ENCODE data around the gene ARHGAP22. TPM values are rescaled to one million over a fixed set of nuclear protein-coding genes. Genes with fewer than 3 reads are reported as not detected.

Gene ARHGAP22
- total RNA-seq, 1 donor = 60.2 TPM

DNA sequence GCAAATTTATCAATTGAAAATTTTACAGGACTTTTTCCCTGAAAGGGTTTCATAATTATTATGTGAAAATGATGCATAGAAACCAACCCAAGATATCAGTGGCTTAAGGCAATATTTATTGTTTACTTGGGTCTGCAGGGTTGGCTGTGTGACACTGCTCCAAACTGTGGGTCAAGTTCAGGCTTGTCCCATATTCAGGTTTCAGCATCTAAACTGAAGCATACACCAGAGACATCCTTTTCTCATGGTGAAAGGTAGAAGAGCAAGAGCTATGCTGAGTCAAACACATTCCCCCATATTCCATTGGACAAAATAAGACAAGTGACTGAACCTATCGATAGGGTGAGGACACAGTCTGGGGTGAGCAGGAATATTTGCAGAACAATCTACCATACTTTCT is 187.5 kb downstream of the ARHGAP22 start:
- TF ChIP-seq, protein P1, sequence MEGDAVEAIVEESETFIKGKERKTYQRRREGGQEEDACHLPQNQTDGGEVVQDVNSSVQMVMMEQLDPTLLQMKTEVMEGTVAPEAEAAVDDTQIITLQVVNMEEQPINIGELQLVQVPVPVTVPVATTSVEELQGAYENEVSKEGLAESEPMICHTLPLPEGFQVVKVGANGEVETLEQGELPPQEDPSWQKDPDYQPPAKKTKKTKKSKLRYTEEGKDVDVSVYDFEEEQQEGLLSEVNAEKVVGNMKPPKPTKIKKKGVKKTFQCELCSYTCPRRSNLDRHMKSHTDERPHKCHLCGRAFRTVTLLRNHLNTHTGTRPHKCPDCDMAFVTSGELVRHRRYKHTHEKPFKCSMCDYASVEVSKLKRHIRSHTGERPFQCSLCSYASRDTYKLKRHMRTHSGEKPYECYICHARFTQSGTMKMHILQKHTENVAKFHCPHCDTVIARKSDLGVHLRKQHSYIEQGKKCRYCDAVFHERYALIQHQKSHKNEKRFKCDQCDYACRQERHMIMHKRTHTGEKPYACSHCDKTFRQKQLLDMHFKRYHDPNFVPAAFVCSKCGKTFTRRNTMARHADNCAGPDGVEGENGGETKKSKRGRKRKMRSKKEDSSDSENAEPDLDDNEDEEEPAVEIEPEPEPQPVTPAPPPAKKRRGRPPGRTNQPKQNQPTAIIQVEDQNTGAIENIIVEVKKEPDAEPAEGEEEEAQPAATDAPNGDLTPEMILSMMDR (IDR thresholded peaks at IDR 0.05; ENCODE audit: insufficient read depth, low read length) = no peak
- DNase-seq (ENCODE audit: low read depth) = no peak
- H3K4me3 ChIP-seq (ENCODE audit: low read depth, low read length) = no peak overlapping the region

DNA sequence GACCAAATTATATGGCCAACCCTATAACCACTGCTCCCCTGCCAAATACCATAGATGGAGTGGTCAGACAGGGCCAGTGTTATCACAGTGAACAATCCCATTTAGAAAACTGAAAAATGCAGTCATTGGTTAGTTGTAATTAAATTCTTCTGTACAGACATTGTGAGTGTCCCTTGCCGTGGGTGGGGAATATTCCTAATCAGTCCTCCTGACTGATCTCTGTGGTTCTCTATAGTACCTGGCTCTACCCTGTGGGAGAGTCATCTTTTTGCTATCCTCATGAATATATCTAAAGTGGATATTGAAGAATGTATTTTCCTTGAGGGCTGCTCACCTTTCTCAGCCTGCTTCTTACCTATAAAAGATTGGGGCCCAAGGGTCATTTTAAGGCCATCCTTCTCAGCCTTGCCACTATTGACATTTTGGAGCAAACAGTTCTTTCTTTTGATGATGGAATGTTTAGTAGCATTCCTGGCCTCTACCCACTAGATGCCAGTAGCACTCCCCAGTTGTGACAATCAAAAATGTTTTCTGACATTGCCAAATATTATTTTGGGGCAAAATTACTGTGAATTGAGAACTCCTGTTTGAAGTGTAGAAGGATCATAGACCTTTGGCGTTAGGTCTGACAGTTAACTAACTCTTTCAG is 188.2 kb downstream of the ARHGAP22 start:
- TF ChIP-seq, protein P1 (IDR thresholded peaks at IDR 0.05; ENCODE audit: insufficient read depth, low read length) = no peak
- H3K4me3 ChIP-seq (ENCODE audit: low read depth, low read length) = no peak overlapping the region
- no peak for DNase-seq (ENCODE audit: low read depth)

DNA sequence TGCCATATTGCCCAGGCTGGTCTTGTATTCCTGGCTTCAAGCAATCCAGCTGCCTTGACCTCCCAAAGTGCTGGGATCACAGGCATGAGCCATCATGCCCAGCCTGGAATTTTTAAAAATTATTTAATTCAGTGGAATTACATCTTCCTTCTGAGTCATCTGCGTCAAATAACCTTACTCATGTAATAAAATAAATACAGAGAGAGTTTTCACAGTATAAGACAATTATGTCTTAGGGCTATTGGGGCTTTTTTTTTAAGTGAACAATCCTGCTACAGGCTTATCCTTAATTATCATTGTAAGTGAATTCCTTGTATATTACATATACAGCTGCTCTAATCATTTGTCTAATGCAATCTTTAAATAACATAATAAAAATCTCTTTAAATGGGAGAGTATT is 190.1 kb downstream of the ARHGAP22 start:
- H3K4me3 ChIP-seq (ENCODE audit: low read depth, low read length) = no peak overlapping the region
- peak; percentile 33 for DNase-seq (ENCODE audit: low read depth)
- TF ChIP-seq, protein P1 (IDR thresholded peaks at IDR 0.05; ENCODE audit: insufficient read depth, low read length) = no peak

DNA sequence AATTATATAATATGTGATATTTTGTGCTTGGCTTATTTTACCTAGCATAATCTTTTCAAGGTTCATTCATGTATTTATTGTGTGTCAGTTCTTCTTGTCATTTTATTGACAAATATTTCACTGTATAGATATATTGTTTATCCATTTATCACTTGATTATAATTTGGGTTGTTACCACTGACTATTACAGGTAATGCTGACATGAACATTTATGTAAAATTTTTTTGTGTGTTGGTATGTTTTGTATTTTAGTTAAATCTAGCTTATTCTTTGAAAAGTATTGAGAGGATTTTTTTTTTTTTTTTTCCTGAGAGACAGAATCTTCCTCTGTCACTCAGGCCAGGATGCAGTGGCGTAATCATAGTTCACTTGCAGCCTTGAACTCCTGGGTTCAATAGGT is 190.7 kb downstream of the ARHGAP22 start:
- TF ChIP-seq, protein P1 (IDR thresholded peaks at IDR 0.05; ENCODE audit: insufficient read depth, low read length) = no peak
- no peak for DNase-seq (ENCODE audit: low read depth)
- no peak overlapping the region for H3K4me3 ChIP-seq (ENCODE audit: low read depth, low read length)

DNA sequence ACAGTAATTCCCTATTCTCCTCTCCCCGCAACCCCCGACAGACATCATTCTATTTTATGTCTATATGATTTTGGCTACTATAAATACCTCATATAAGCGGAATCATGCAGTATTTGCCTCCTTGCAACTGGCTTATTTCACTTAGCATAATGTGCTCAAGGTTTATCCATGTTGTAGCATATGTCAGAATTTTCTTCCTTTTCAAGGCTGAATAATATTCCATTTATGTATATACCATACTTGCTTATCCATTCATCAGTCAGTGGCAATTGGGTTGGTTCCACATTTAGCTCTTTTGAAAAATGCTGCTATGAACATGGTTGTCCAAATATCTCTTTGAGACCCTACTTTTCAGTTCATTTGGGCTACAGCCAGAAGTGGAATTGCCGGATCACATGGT is 191.9 kb downstream of the ARHGAP22 start:
- no peak overlapping the region for H3K4me3 ChIP-seq (ENCODE audit: low read depth, low read length)
- TF ChIP-seq, protein P1 (IDR thresholded peaks at IDR 0.05; ENCODE audit: insufficient read depth, low read length) = no peak
- DNase-seq (ENCODE audit: low read depth) = no peak

DNA sequence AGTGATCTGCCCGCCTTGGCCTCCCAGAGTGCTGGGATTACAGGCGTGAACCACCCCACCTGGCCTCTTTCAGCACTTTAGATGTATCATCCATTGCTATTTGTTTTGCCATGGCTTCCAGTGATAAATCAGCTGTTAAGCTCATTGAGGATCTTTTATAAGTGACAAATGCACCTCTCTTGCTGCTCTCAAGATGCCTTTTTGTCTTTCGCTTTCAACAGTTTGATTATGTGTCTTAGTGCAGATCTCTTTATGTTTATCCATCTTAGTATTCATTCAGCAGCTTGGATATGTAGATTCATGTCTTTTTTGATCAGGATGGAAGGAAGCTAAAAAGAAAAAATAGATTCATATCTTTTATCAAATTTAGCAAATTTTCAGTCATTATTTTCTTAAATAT is 192.8 kb downstream of the ARHGAP22 start:
- TF ChIP-seq, protein P1 (IDR thresholded peaks at IDR 0.05; ENCODE audit: insufficient read depth, low read length) = no peak
- H3K4me3 ChIP-seq (ENCODE audit: low read depth, low read length) = no peak overlapping the region
- no peak for DNase-seq (ENCODE audit: low read depth)

DNA sequence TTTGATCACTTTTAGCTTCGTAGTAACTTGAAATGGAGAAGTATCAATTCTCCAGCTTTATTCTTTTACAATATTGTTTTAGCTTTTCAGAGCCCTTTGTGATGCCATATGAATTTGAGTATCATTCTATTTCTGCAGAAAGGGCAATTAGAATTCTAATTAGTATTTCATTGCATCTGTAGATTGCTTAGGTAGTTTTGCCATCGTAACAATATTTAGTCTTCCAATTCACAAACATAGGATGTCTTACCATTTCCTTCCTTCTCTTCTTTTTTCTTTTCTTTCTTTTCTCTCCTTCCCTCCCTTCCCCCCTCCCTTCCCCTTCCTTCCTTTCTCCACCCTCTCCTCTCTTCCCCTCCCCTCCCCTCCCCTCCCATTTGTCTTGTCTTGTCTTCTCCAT is 193.4 kb downstream of the ARHGAP22 start:
- TF ChIP-seq, protein P1 (IDR thresholded peaks at IDR 0.05; ENCODE audit: insufficient read depth, low read length) = no peak
- no peak for DNase-seq (ENCODE audit: low read depth)
- H3K4me3 ChIP-seq (ENCODE audit: low read depth, low read length) = no peak overlapping the region
